Adrenal gland (tissue), 5 donors: ENCODE results near the gene HS3ST2.

Experiments used
- POLR2A ChIP-seq, 2 donors: fragments of 450-650 bp; IDR thresholded peaks; one replicate each; pipeline ENCODE4 v1.6.1; 2017; ENCODE audit warnings: antibody characterized with exemption in 2 of 2, mild to moderate bottlenecking in 2 of 2, moderate library complexity in 1 of 2
- TF ChIP-seq, protein P1 (sequence below), 6 experiments: fragments of 450-650 bp in 4 of 6; fragments of 200-600 bp in 2 of 6; sonication (generic) in 1 of 6; IDR thresholded peaks; 1 replicate in 5 of 6; 2 replicates in 1 of 6; pipeline versions ENCODE4 v1.5.1 to v1.8.0; 2016 to 2021; ENCODE audit warnings: antibody characterized with exemption in 6 of 6, mild to moderate bottlenecking in 2 of 6, moderate library complexity in 1 of 6
- donor health status: DM: no; HTN: no; CAD: no.

DNA sequence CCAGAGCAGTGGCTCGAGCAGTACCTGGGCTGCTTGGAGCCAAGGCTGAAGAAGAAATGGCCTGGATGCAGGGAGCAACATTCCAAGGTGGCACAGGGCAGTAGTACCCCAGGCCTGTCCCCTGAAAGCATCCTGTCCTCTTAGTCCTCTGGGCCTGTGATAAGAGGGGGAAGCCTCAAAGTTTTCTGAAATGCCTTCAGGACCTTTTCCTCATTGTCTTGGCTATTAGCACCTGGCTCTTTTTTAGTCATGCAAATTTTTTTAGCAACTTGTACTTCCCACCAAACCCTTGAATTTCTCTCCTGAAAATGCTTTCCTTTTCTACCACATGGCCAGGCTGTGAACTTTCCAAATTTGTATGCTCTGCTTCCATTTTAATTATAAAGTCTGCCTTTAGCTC is 148.9 kb downstream of the HS3ST2 start:
- TF ChIP-seq, protein P1, sequence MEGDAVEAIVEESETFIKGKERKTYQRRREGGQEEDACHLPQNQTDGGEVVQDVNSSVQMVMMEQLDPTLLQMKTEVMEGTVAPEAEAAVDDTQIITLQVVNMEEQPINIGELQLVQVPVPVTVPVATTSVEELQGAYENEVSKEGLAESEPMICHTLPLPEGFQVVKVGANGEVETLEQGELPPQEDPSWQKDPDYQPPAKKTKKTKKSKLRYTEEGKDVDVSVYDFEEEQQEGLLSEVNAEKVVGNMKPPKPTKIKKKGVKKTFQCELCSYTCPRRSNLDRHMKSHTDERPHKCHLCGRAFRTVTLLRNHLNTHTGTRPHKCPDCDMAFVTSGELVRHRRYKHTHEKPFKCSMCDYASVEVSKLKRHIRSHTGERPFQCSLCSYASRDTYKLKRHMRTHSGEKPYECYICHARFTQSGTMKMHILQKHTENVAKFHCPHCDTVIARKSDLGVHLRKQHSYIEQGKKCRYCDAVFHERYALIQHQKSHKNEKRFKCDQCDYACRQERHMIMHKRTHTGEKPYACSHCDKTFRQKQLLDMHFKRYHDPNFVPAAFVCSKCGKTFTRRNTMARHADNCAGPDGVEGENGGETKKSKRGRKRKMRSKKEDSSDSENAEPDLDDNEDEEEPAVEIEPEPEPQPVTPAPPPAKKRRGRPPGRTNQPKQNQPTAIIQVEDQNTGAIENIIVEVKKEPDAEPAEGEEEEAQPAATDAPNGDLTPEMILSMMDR (IDR thresholded peaks at IDR 0.05), result no peak
- TF ChIP-seq POLR2A (IDR thresholded peaks at IDR 0.05), result no peak
